IMR-90 (cell line): ENCODE results near the gene TMEM184C. TPM values are rescaled to one million over a fixed set of nuclear protein-coding genes. Genes with fewer than 3 reads are reported as not detected.

ENCODE experiments used
- ATAC-seq: fragments of 200-7000 bp; cut with Tn5 transposase; 2 replicates; pipeline ENCODE4 v1.9.1; 2020; ENCODE audit warnings: low read depth, mild to moderate bottlenecking, moderate library complexity
- BruUV-seq: library from RNA; stranded (reverse); fragments of 400-500 nt; replicated peaks from 2 replicates; lab custom pipeline; 2021; lab: Mats Ljungman, UMichigan
- CTCF ChIA-PET: fragments of 300-600 bp; formaldehyde crosslinking; extraction: SDS; loops from one replicate; lab custom pipeline; 2021; ENCODE audit warnings: antibody characterized with exemption; lab: Yijun Ruan, JAX
- POLR2A ChIA-PET: fragments of 300-600 bp; sonication (Branson Sonifier 250); formaldehyde crosslinking; loops from one replicate; lab custom pipeline; 2022; ENCODE audit warnings: antibody characterized with exemption; ENCODE audit not compliant: unreplicated experiment; lab: Charles Lee
- DNase-seq: peaks from one replicate; pipeline ENCODE4 v3.0.0; 2013
- H2AFZ ChIP-seq: replicated peaks from 2 replicates; pipeline ENCODE3; 2013; ENCODE audit warnings: low read length, mild to moderate bottlenecking; ENCODE audit not compliant: poor library complexity
- H2AK5ac ChIP-seq: 2 replicates; pipeline ENCODE4 v1.6.1; 2013; ENCODE audit warnings: low read depth, low read length, inconsistent platforms
- H2AK9ac ChIP-seq: replicated peaks from 2 replicates; pipeline ENCODE3; 2013; ENCODE audit warnings: mild to moderate bottlenecking, low read depth, low read length, moderate library complexity; ENCODE audit not compliant: poor library complexity
- H2BK120ac ChIP-seq: 2 replicates; pipeline ENCODE4 v1.6.1; 2013; ENCODE audit warnings: low read depth, low read length, inconsistent platforms
- H2BK15ac ChIP-seq: 3 replicates; pipeline ENCODE4 v1.6.1; 2013; ENCODE audit warnings: low read depth, low read length, inconsistent platforms
- H2BK20ac ChIP-seq: 2 replicates; pipeline ENCODE4 v1.6.1; 2013; ENCODE audit warnings: low read depth, mild to moderate bottlenecking, inconsistent platforms, low read length, moderate library complexity
- H2BK5ac ChIP-seq: 2 replicates; pipeline ENCODE4 v1.6.1; 2013; ENCODE audit warnings: mild to moderate bottlenecking, low read depth, low read length, inconsistent platforms; ENCODE audit not compliant: poor library complexity, severe bottlenecking
- H3K14ac ChIP-seq: replicated peaks from 2 replicates; pipeline ENCODE4 v1.6.1; 2013; ENCODE audit warnings: low read depth, low read length, inconsistent platforms
- H3K18ac ChIP-seq: 2 replicates; pipeline ENCODE4 v1.6.1; 2013; ENCODE audit warnings: low read depth, low read length, control low read depth
- H3K23ac ChIP-seq: 2 replicates; pipeline ENCODE4 v1.6.1; 2013; ENCODE audit warnings: low read depth, low read length, inconsistent platforms
- H3K27ac ChIP-seq: 2 replicates; pipeline ENCODE4 v1.5.1; 2013; ENCODE audit warnings: mild to moderate bottlenecking, control low read depth, low read length; ENCODE audit not compliant: insufficient read depth
- H3K27me3 ChIP-seq: 2 replicates; pipeline ENCODE4 v1.6.1; 2013; ENCODE audit warnings: low read length; ENCODE audit not compliant: control insufficient read depth, insufficient read depth
- H3K36me3 ChIP-seq: 2 replicates; pipeline ENCODE4 v1.6.1; 2013; ENCODE audit warnings: low read length, mixed read lengths; ENCODE audit not compliant: control insufficient read depth, insufficient read depth
- H3K4ac ChIP-seq: 2 replicates; pipeline ENCODE4 v1.6.1; 2013; ENCODE audit warnings: low read depth, low read length, inconsistent platforms
- H3K4me1 ChIP-seq: 2 replicates; pipeline ENCODE4 v1.6.1; 2013; ENCODE audit warnings: low read length, mixed read lengths; ENCODE audit not compliant: control insufficient read depth, insufficient read depth
- H3K4me2 ChIP-seq: 2 replicates; pipeline ENCODE4 v1.6.1; 2013; ENCODE audit warnings: low read depth, mild to moderate bottlenecking, control low read depth, low read length, moderate library complexity
- H3K4me3 ChIP-seq: 2 replicates; pipeline ENCODE4 v1.5.1; 2013; ENCODE audit warnings: low read depth, mild to moderate bottlenecking, control low read depth, low read length, moderate library complexity; ENCODE audit not compliant: insufficient read depth
- H3K56ac ChIP-seq: 2 replicates; pipeline ENCODE4 v1.6.1; 2013; ENCODE audit warnings: low read length, inconsistent platforms; ENCODE audit not compliant: insufficient read depth; ENCODE audit errors: extremely low read depth
- H3K79me1 ChIP-seq, 2 experiments: 2 replicates each; pipeline ENCODE4 v1.6.1; 2013; ENCODE audit warnings: low read length in 2 of 2, inconsistent platforms in 1 of 2, low read depth in 1 of 2
- H3K9ac ChIP-seq: 2 replicates; pipeline ENCODE4 v1.6.1; 2013; ENCODE audit warnings: low read depth, low read length, control low read depth
- H3K9me1 ChIP-seq: 2 replicates; pipeline ENCODE4 v1.6.1; 2013; ENCODE audit warnings: low read length, inconsistent platforms; ENCODE audit not compliant: insufficient read depth
- H3K9me3 ChIP-seq: 2 replicates; pipeline ENCODE4 v1.6.1; 2013; ENCODE audit warnings: low read length; ENCODE audit not compliant: control insufficient read depth, insufficient read depth
- H4K20me1 ChIP-seq: 2 replicates; pipeline ENCODE4 v1.6.1; 2013; ENCODE audit warnings: low read length, inconsistent platforms; ENCODE audit not compliant: insufficient read depth
- H4K5ac ChIP-seq: 2 replicates; pipeline ENCODE4 v1.6.1; 2013; ENCODE audit warnings: mild to moderate bottlenecking, low read depth, low read length, control low read depth
- H4K8ac ChIP-seq, 2 experiments: 2 replicates each; pipeline ENCODE4 v1.6.1; 2013; ENCODE audit warnings: low read depth in 2 of 2, low read length in 2 of 2, control low read depth in 1 of 2, inconsistent platforms in 1 of 2
- H4K91ac ChIP-seq: 2 replicates; pipeline ENCODE4 v1.6.1; 2013; ENCODE audit warnings: low read depth, low read length, inconsistent platforms; ENCODE audit not compliant: insufficient read depth
- BHLHE40 ChIP-seq: fragments of 150-350 bp; IDR thresholded peaks from 2 replicates; pipeline ENCODE4 v1.6.1; 2016; ENCODE audit warnings: mild to moderate bottlenecking, low read depth, low read length
- CEBPB ChIP-seq: IDR thresholded peaks from 2 replicates; pipeline ENCODE4 v1.6.1; 2012; ENCODE audit warnings: low read depth, low read length, improper control_type of control experiment
- CTCF ChIP-seq: conservative IDR thresholded peaks from 2 replicates; pipeline ENCODE4 v1.5.1; 2012; ENCODE audit warnings: mild to moderate bottlenecking, low read depth, low read length, improper control_type of control experiment
- FOS ChIP-seq: fragments of 150-350 bp; IDR thresholded peaks from 2 replicates; pipeline ENCODE4 v1.6.1; 2016; ENCODE audit warnings: low read depth, low read length
- MAZ ChIP-seq: IDR thresholded peaks from 2 replicates; pipeline ENCODE4 v1.6.1; 2012; ENCODE audit warnings: low read depth, mild to moderate bottlenecking, low read length, improper control_type of control experiment, moderate library complexity, borderline replicate concordance
- RAD21 ChIP-seq: IDR thresholded peaks from 2 replicates; pipeline ENCODE4 v1.6.1; 2012; ENCODE audit warnings: low read length, improper control_type of control experiment
- RCOR1 ChIP-seq: IDR thresholded peaks from 2 replicates; pipeline ENCODE4 v1.6.1; 2012; ENCODE audit warnings: mild to moderate bottlenecking, low read length, improper control_type of control experiment; ENCODE audit not compliant: insufficient replicate concordance
- RFX5 ChIP-seq: IDR thresholded peaks from 2 replicates; pipeline ENCODE4 v1.8.0; 2012; ENCODE audit warnings: low read depth, mild to moderate bottlenecking, low read length, moderate library complexity
- SMC3 ChIP-seq: fragments of 150-350 bp; IDR thresholded peaks from 2 replicates; pipeline ENCODE4 v1.6.1; 2016; ENCODE audit warnings: low read depth, mild to moderate bottlenecking, antibody characterized with exemption, low read length, moderate library complexity
- WGBS, 2 experiments: methylation state at CpG; one replicate each; pipeline versions ENCODE4 v1.1.5 to v1.1.7; 2013; ENCODE audit warnings: missing lambda C conversion rate in 2 of 2; ENCODE audit not compliant: insufficient read length in 1 of 2; ENCODE audit errors: extremely low coverage in 2 of 2; 5-methylcytosine and 5-hydroxymethylcytosine counted together
- dilution Hi-C: fragments of 300-500 bp; cut with HindIII; formaldehyde crosslinking; loops from one replicate; pipeline ENCODE4 v1.14.3; 2018; ENCODE audit warnings: low sequenced_read_pairs; ENCODE audit not compliant: unreplicated experiment
- in situ Hi-C: fragments of 300-500 bp; cut with MboI; formaldehyde crosslinking; loops from 3 replicates; pipeline ENCODE4 v1.14.3; 2019; ENCODE audit warnings: low sequenced_read_pairs, inconsistent platforms, mixed read lengths
- intact Hi-C: fragments of 100-400 bp; cut with micrococcal nuclease; formaldehyde crosslinking; loops from 2 replicates; pipeline ENCODE4 v1.10.0; 2022
- polyA plus RNA-seq, 3 experiments: library from polyadenylated mRNA; depleted of rRNA; stranded (reverse); fragments of >200 nt; gene quantifications; 2 replicates each; pipeline ENCODE4 v1.2.3, GENCODE V29; 2012; ENCODE audit warnings: low replicate concordance in 1 of 3
- total RNA-seq: library from RNA; depleted of rRNA; stranded (reverse); fragments of >200 nt; gene quantifications from 2 replicates; pipeline ENCODE4 v1.2.3, GENCODE V29; 2012

TMEM184C gene
- total and polyA plus RNA-seq, 2 of the 4 experiments (the other 2 are of a cell fraction): 17.4 to 67.6 TPM

- peaks cover 29% of the 10 kb centered on the region for H3K36me3 ChIP-seq
- intact Hi-C loops (no loop called here), dilution Hi-C loops (no loop called here)
Measured at GRCh38 chr4:147628415-147628814, 11.2 kb downstream of the TMEM184C start.

More at GRCh38 chr4:147628415-147628814, 11.2 kb downstream of the TMEM184C start:
- DNase-seq (no peak), ATAC-seq (no peak)
- TF ChIP-seq SMC3: no peak
- no peak for TF ChIP-seq FOS
- no peak for TF ChIP-seq BHLHE40
- TF ChIP-seq MAZ: no peak
- TF ChIP-seq CEBPB: no peak
- TF ChIP-seq RCOR1: no peak
- no peak for TF ChIP-seq RFX5
- TF ChIP-seq CTCF: no peak
- TF ChIP-seq RAD21: no peak
- Histone ChIP-seq H2AK9ac (no peak overlapping the region), H2BK120ac (no peak overlapping the region), H4K20me1 (no peaks in the 10 kb centered on the region), H3K14ac (no peak overlapping the region), H2AFZ (no peak overlapping the region), H4K5ac (no peak overlapping the region), H3K4me1 (no peaks in the 10 kb centered on the region; the same call in 1 of the 2 replicates), H2BK5ac (no peak overlapping the region), H3K27me3 (no peaks in the 10 kb centered on the region), H3K9me1 (peaks cover 7% of the 10 kb centered on the region), H3K79me1 (peaks cover 4 to 6% of the 10 kb centered on the region in 2 experiments; a peak in 2 of 4 replicates), H3K56ac (no peak overlapping the region), H3K27ac (no peak overlapping the region), H4K91ac (no peak overlapping the region), H3K4me2 (no peak overlapping the region), H3K9me3 (no peaks in the 10 kb centered on the region), H2BK20ac (no peak overlapping the region), H2BK15ac (no peak overlapping the region), H3K9ac (no peak overlapping the region), H4K8ac (no peak overlapping the region), H2AK5ac (no peak overlapping the region), H3K23ac (no peak overlapping the region), H3K4ac (no peak overlapping the region), H3K18ac (no peak overlapping the region), H3K4me3 (no peak overlapping the region)
- no TSS peak for BruUV-seq
- no CpG with 5 or more reads among the region's 3 CpGs for WGBS, 2 experiments
- POLR2A ChIA-PET: no interaction called here
- in situ Hi-C loops: no loop called here
- CTCF ChIA-PET: interaction anchor here (0.9 kb wide), 1 partner anchor 11 kb away, joined by 3 read pairs; the partner anchor contains the start of gene TMEM184C
